WTC11 (cell line): Measurements from ENCODE around the gene SLC13A5. TPM values are rescaled to one million over a fixed set of nuclear protein-coding genes. Genes with fewer than 3 reads are reported as not detected.

ENCODE experiments used
- ATAC-seq: fragments of 200-7000 bp; cut with Tn5 transposase; 2 replicates; pipeline ENCODE4 v1.10.0; 2021; ENCODE audit warnings: mild to moderate bottlenecking, moderate library complexity
- CTCF ChIA-PET: fragments of 300-600 bp; sonication (Branson Sonifier 250); formaldehyde crosslinking; loops from one replicate; lab custom pipeline; 2021; ENCODE audit warnings: antibody characterized with exemption; lab: Charles Lee
- POLR2A ChIA-PET: fragments of 350-600 bp; sonication (Branson Sonifier 250); formaldehyde crosslinking; loops from one replicate; lab custom pipeline; 2021; ENCODE audit warnings: antibody characterized with exemption; lab: Charles Lee
- DNase-seq: peaks from one replicate; pipeline ENCODE4 v3.0.0; 2021; ENCODE audit warnings: low spot score
- H3K27ac Mint-ChIP-seq: 2 replicates; pipeline ENCODE4 v1.8.0; 2021; ENCODE audit warnings: mixed read lengths
- H3K27me3 Mint-ChIP-seq: 2 replicates; pipeline ENCODE4 v1.8.0; 2021; ENCODE audit warnings: low read depth, mild to moderate bottlenecking, moderate library complexity, mixed read lengths
- H3K36me3 Mint-ChIP-seq: 2 replicates; pipeline ENCODE4 v1.8.0; 2021; ENCODE audit warnings: mixed read lengths
- H3K4me1 Mint-ChIP-seq: 2 replicates; pipeline ENCODE4 v1.8.0; 2022; ENCODE audit warnings: mixed read lengths
- H3K4me3 Mint-ChIP-seq: 2 replicates; pipeline ENCODE4 v1.8.0; 2021; ENCODE audit warnings: mild to moderate bottlenecking, moderate library complexity, mixed read lengths
- H3K9me3 Mint-ChIP-seq: 2 replicates; pipeline ENCODE4 v1.8.0; 2021; ENCODE audit warnings: mixed read lengths
- CBFB ChIP-seq: sonication (generic); formaldehyde crosslinking; IDR thresholded peaks from 2 replicates; pipeline ENCODE4 v1.8.1; 2022; ENCODE audit warnings: mild to moderate bottlenecking, low read depth, missing genetic modification reagents
- CREB1 ChIP-seq: sonication (generic); formaldehyde crosslinking; IDR thresholded peaks from 2 replicates; pipeline ENCODE4 v1.8.0; 2023; ENCODE audit warnings: mild to moderate bottlenecking, missing genetic modification reagents
- GABPB1 ChIP-seq: sonication (generic); formaldehyde crosslinking; IDR thresholded peaks from 2 replicates; pipeline ENCODE4 v1.8.1; 2023; ENCODE audit warnings: mild to moderate bottlenecking, missing genetic modification reagents
- JAZF1 ChIP-seq: fragments of 250-450 bp; sonication (Bioruptor Pico); IDR thresholded peaks from 2 replicates; pipeline ENCODE4 v1.9.0; 2021; ENCODE audit warnings: moderate library complexity, mild to moderate bottlenecking, inconsistent platforms
- JUN ChIP-seq: sonication (generic); formaldehyde crosslinking; IDR thresholded peaks from 2 replicates; pipeline ENCODE4 v1.8.0; 2023; ENCODE audit warnings: mild to moderate bottlenecking, missing genetic modification reagents
- MYBL2 ChIP-seq: sonication (generic); formaldehyde crosslinking; IDR thresholded peaks from 2 replicates; pipeline ENCODE4 v1.8.1; 2023; ENCODE audit warnings: mild to moderate bottlenecking, moderate library complexity, missing genetic modification reagents
- OVOL2 ChIP-seq: fragments of 250-450 bp; sonication (Bioruptor Pico); IDR thresholded peaks from 2 replicates; pipeline ENCODE4 v1.9.0; 2021; ENCODE audit warnings: mild to moderate bottlenecking, borderline replicate concordance
- SMAD3 ChIP-seq: sonication (generic); formaldehyde crosslinking; IDR thresholded peaks from 2 replicates; pipeline ENCODE4 v1.8.0; 2022; ENCODE audit warnings: missing genetic modification reagents, mild to moderate bottlenecking, borderline replicate concordance
- ZBTB43 ChIP-seq: sonication (generic); formaldehyde crosslinking; IDR thresholded peaks from 2 replicates; pipeline ENCODE4 v1.8.1; 2023; ENCODE audit warnings: mild to moderate bottlenecking, missing genetic modification reagents
- ZNF671 ChIP-seq: fragments of 250-450 bp; sonication (Bioruptor Pico); IDR thresholded peaks from 2 replicates; pipeline ENCODE4 v1.8.0; 2021; ENCODE audit warnings: mild to moderate bottlenecking
- total RNA-seq: library from RNA; stranded (reverse); gene quantifications from 3 replicates; pipeline ENCODE4 v1.2.3, GENCODE V29; 2021
- TF ChIP-seq, protein P1 (sequence below): fragments of 250-450 bp; sonication (Bioruptor Pico); IDR thresholded peaks from 2 replicates; pipeline ENCODE4 v1.8.0; 2021; ENCODE audit warnings: mild to moderate bottlenecking
- TF ChIP-seq, protein P2 (sequence below): sonication (generic); formaldehyde crosslinking; IDR thresholded peaks from 2 replicates; pipeline ENCODE4 v1.8.0; 2023; ENCODE audit warnings: missing genetic modification reagents

Gene SLC13A5
- total RNA-seq, 1 experiment from 2014 or later, result 1.8 TPM

DNA sequence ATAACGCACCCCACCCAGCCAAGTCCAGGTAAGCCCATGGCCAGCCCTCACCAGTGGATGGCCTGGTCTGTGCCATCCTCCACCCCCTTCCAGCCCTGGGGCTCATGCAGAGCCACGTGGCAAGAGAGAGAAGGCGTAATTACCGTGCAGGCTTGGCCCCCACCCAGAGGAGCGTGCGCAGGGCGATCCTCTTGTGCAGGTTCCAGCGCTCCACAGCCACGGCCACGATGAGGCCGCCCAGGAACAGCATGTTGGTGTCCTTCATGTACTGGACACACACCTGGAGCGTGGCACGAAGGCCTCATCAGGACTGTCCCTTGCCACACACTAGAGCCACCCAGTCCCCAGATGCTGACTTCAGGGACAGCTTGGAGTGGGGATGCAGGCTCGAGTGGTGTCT, 6.7 kb downstream of the SLC13A5 start:
- POLR2A ChIA-PET, result no interaction called here
- Mint-ChIP-seq H3K4me1 (peaks cover 6% of the 10 kb centered on the region; the same call in 1 of the 2 replicates), H3K9me3 (no peaks in the 10 kb centered on the region), H3K36me3 (no peaks in the 10 kb centered on the region), H3K27me3 (peaks cover 7% of the 10 kb centered on the region), H3K4me3 (no peak overlapping the region), H3K27ac (no peak overlapping the region)
- CTCF ChIA-PET, result interaction anchor here (2.4 kb wide), 1 partner anchor 147 kb away, joined by 8 read pairs; no protein-coding TSS in a partner anchor
- TF ChIP-seq, protein P1, sequence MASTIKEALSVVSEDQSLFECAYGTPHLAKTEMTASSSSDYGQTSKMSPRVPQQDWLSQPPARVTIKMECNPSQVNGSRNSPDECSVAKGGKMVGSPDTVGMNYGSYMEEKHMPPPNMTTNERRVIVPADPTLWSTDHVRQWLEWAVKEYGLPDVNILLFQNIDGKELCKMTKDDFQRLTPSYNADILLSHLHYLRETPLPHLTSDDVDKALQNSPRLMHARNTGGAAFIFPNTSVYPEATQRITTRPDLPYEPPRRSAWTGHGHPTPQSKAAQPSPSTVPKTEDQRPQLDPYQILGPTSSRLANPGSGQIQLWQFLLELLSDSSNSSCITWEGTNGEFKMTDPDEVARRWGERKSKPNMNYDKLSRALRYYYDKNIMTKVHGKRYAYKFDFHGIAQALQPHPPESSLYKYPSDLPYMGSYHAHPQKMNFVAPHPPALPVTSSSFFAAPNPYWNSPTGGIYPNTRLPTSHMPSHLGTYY (CRISPR knock-in tag), result no peak
- ATAC-seq, result no peak
- DNase-seq, result no peak

DNA sequence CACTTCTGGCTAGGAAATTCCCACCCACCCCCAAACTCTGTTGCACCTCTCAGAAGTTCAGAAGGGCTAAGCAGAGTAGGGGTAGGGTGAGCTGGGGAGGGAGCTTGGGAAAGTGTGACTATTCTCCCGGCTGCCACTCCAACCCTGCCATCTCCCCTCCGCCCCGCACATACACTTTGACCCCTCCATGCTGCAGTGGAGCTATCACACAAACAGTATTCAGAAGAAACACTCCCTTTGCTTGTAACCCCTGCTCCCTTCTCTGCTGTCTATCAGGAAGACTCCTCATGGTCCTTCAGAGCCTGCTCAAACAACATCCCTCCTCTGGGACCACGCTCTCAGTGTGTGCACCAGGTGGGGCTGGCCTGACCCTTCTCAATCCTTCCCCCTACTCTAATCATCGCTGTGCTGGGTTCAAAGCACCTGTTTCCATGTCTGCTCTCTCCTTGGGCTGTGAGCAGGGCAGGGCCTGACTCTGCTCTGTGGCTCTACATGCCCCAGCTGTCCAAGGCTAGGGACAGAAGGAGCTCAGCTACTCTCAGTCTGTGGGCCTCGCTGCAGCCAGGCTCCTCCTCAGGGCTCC, 8.6 kb downstream of the SLC13A5 start:
- Mint-ChIP-seq H3K9me3 (no peaks in the 10 kb centered on the region), H3K4me1 (peaks cover 6% of the 10 kb centered on the region), H3K36me3 (no peaks in the 10 kb centered on the region), H3K27me3 (no peaks in the 10 kb centered on the region)
- ATAC-seq, result no peak
- no peak for DNase-seq
- TF ChIP-seq OVOL2 (CRISPR knock-in tag), result no peak
- TF ChIP-seq, all 79 proteins: peak for 0
- Mint-ChIP-seq H3K27ac (no peak overlapping the region), H3K4me3 (no peak overlapping the region)
- CTCF ChIA-PET, result interaction anchor here (1.4 to 2.4 kb wide), 2 partner anchors 8 to 149 kb away, joined by 3 to 8 read pairs; partner anchors contain the start of gene SLC13A5
- POLR2A ChIA-PET, result no interaction called here

DNA sequence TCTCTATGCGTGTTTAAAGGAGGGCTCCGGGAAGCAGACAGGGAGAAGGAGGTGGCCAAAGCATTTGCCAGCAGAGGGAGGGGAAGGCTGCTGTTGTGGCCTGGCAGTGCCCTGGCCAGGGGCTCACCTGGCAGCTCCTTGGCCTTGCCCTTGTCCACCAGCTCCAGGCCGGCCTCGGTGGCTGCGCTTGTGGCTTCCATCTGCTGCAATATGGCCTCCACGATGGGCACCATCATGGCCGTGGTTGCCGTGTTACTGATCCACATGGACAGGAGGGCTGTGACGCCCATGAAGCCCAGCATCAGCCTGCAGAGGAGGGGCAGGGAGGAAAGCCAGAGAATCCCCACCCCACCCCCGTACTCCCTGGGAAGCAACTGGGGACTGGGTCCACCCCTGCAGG, 9.4 kb downstream of the SLC13A5 start:
- TF ChIP-seq CREB1 (CRISPR knock-in tag) (no peak), CBFB (CRISPR knock-in tag) (no peak), ZNF671 (CRISPR knock-in tag) (no peak), JAZF1 (CRISPR knock-in tag) (no peak), SMAD3 (CRISPR knock-in tag) (no peak), MYBL2 (CRISPR knock-in tag) (no peak), JUN (CRISPR knock-in tag) (no peak)
- TF ChIP-seq, protein P2, sequence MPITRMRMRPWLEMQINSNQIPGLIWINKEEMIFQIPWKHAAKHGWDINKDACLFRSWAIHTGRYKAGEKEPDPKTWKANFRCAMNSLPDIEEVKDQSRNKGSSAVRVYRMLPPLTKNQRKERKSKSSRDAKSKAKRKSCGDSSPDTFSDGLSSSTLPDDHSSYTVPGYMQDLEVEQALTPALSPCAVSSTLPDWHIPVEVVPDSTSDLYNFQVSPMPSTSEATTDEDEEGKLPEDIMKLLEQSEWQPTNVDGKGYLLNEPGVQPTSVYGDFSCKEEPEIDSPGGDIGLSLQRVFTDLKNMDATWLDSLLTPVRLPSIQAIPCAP (CRISPR knock-in tag), result no peak
- TF ChIP-seq, all 79 proteins: peak for 0
- ATAC-seq, result no peak
- no peak for DNase-seq
- ChIA-PET POLR2A (no interaction called here), CTCF (interaction anchor here (1.2 to 4.8 kb wide), 3 partner anchors 9 to 132 kb away, joined by 3 to 104 read pairs (median 3); partner anchors contain the start of gene SLC13A5)
- Mint-ChIP-seq H3K4me1 (peaks cover 6% of the 10 kb centered on the region), H3K27me3 (no peaks in the 10 kb centered on the region), H3K27ac (no peak overlapping the region), H3K9me3 (no peaks in the 10 kb centered on the region), H3K4me3 (no peak overlapping the region), H3K36me3 (no peaks in the 10 kb centered on the region)

GRCh38 chr17:6702567-6703215, 10.5 kb downstream of the SLC13A5 start:
- no peak for DNase-seq
- no peak overlapping the region for H3K4me3 Mint-ChIP-seq
- no peaks in the 10 kb centered on the region for H3K9me3 Mint-ChIP-seq
- TF ChIP-seq ZBTB43 (CRISPR knock-in tag), result no peak
- peak; percentile 85 for TF ChIP-seq GABPB1 (CRISPR knock-in tag)
- H3K4me1 Mint-ChIP-seq, result peaks cover 6% of the 10 kb centered on the region
- no peaks in the 10 kb centered on the region for H3K36me3 Mint-ChIP-seq
- ChIA-PET POLR2A (no interaction called here), CTCF (interaction anchor here (0.6 to 4.8 kb wide), 9 partner anchors 10 to 191 kb away, joined by 3 to 104 read pairs (median 6); partner anchors contain the start of gene SLC13A5)
- no peak for ATAC-seq
- H3K27me3 Mint-ChIP-seq, result no peaks in the 10 kb centered on the region
- no peak overlapping the region for H3K27ac Mint-ChIP-seq
